ENCODE results near the gene TEX38.
"Not testable (repeated sequence)": the region's sequence is repeated elsewhere in the genome, so short reads cannot be mapped to it uniquely, and the experiment has no call there.

The TEX38 gene

GRCh38 chr1:46720319-46720718 is 48.7 kb downstream of the TEX38 start:
- 90 to 94% methylated on average over 6 to 7 of the region's 8 CpGs for WGBS, 2 experiments
- H3K9me3 ChIP-seq (ENCODE audit: control insufficient read depth, low read length); H3K36me3 ChIP-seq (ENCODE audit: control insufficient read depth, insufficient read depth, low read length); H3K4me3 ChIP-seq (ENCODE audit: insufficient read depth, low read depth, low read length); H3K27ac ChIP-seq (ENCODE audit: insufficient read depth, low read depth, low read length, poor library complexity, severe bottlenecking); H3K27me3 ChIP-seq (ENCODE audit: control insufficient read depth, insufficient read depth, low read length, poor library complexity, severe bottlenecking): not testable (repeated sequence)
- H3K4me1 ChIP-seq (ENCODE audit: control insufficient read depth, insufficient read depth, low read length): peaks cover 30% of the 10 kb centered on the region

GRCh38 chr1:46721204-46721603 is 49.5 kb downstream of the TEX38 start:
- Histone ChIP-seq H3K27me3 (ENCODE audit: control insufficient read depth, insufficient read depth, low read length, poor library complexity, severe bottlenecking) (peaks cover 3% of the 10 kb centered on the region), H3K4me1 (ENCODE audit: control insufficient read depth, insufficient read depth, low read length) (peaks cover 30% of the 10 kb centered on the region), H3K9me3 (ENCODE audit: control insufficient read depth, low read length) (no peaks in the 10 kb centered on the region), H3K36me3 (ENCODE audit: control insufficient read depth, insufficient read depth, low read length) (no peaks in the 10 kb centered on the region), H3K27ac (ENCODE audit: insufficient read depth, low read depth, low read length, poor library complexity, severe bottlenecking) (no peak overlapping the region), H3K4me3 (ENCODE audit: insufficient read depth, low read depth, low read length) (no peak overlapping the region)
- WGBS, 2 experiments: 85 to 93% methylated on average over 1 of the region's 1 CpG

GRCh38 chr1:46721686-46722205 is 50.1 kb downstream of the TEX38 start:
- Histone ChIP-seq H3K27me3 (ENCODE audit: control insufficient read depth, insufficient read depth, low read length, poor library complexity, severe bottlenecking) (peaks cover 3% of the 10 kb centered on the region), H3K9me3 (ENCODE audit: control insufficient read depth, low read length) (no peaks in the 10 kb centered on the region), H3K4me3 (ENCODE audit: insufficient read depth, low read depth, low read length) (no peak overlapping the region), H3K27ac (ENCODE audit: insufficient read depth, low read depth, low read length, poor library complexity, severe bottlenecking) (no peak overlapping the region), H3K4me1 (ENCODE audit: control insufficient read depth, insufficient read depth, low read length) (peaks cover 30% of the 10 kb centered on the region), H3K36me3 (ENCODE audit: control insufficient read depth, insufficient read depth, low read length) (no peaks in the 10 kb centered on the region)
- WGBS, 2 experiments: 74 to 88% methylated on average over 3 of the region's 3 CpGs

All from ectodermal cell (in vitro differentiated cells).